HEK293T (cell line): ENCODE measurements around the gene GPAT3.

ENCODE experiments used
- CTCF ChIA-PET: fragments of 350-600 bp; formaldehyde crosslinking; extraction: SDS; loops from one replicate; lab custom pipeline; 2021; ENCODE audit warnings: antibody characterized with exemption, inconsistent platforms; lab: Yijun Ruan, JAX
- POLR2A ChIA-PET: fragments of 350-600 bp; formaldehyde crosslinking; extraction: SDS; loops from one replicate; lab custom pipeline; 2020; ENCODE audit warnings: antibody characterized with exemption, inconsistent platforms; lab: Yijun Ruan, JAX
- DNase-seq: peaks from one replicate; pipeline ENCODE4 v3.0.0; 2012; ENCODE audit warnings: mixed read lengths; ENCODE audit errors: extremely low spot score
- ARNT ChIP-seq: fragments of 450-650 bp; IDR thresholded peaks from 2 replicates; pipeline ENCODE4 v1.6.1; 2017; ENCODE audit warnings: mild to moderate bottlenecking
- BHLHE40 ChIP-seq: fragments of 450-650 bp; IDR thresholded peaks from 2 replicates; pipeline ENCODE4 v1.6.1; 2016; ENCODE audit warnings: mild to moderate bottlenecking, moderate library complexity, borderline replicate concordance
- CTBP1 ChIP-seq: fragments of 450-650 bp; IDR thresholded peaks from 2 replicates; pipeline ENCODE4 v1.6.1; 2016; ENCODE audit warnings: borderline replicate concordance
- ELF4 ChIP-seq: fragments of 450-650 bp; IDR thresholded peaks from 2 replicates; pipeline ENCODE4 v1.6.1; 2017; ENCODE audit warnings: antibody characterized with exemption
- FOXA1 ChIP-seq: fragments of 450-650 bp; IDR thresholded peaks from 2 replicates; pipeline ENCODE4 v1.6.1; 2016; ENCODE audit warnings: mild to moderate bottlenecking
- FOXK2 ChIP-seq: fragments of 450-650 bp; IDR thresholded peaks from 2 replicates; pipeline ENCODE4 v1.6.1; 2016; ENCODE audit warnings: mild to moderate bottlenecking
- FOXM1 ChIP-seq: fragments of 450-650 bp; IDR thresholded peaks from 2 replicates; pipeline ENCODE4 v1.6.1; 2017; ENCODE audit warnings: mild to moderate bottlenecking, borderline replicate concordance
- HDGF ChIP-seq: fragments of 450-650 bp; IDR thresholded peaks from 2 replicates; pipeline ENCODE4 v1.6.1; 2017; ENCODE audit warnings: antibody characterized with exemption, borderline replicate concordance
- L3MBTL2 ChIP-seq: fragments of 450-650 bp; conservative IDR thresholded peaks from 2 replicates; pipeline ENCODE4 v1.6.1; 2016; ENCODE audit warnings: mild to moderate bottlenecking
- LEF1 ChIP-seq: fragments of 450-650 bp; IDR thresholded peaks from 2 replicates; pipeline ENCODE4 v1.6.1; 2017; ENCODE audit warnings: mild to moderate bottlenecking, borderline replicate concordance
- NFRKB ChIP-seq: fragments of 450-650 bp; IDR thresholded peaks from 2 replicates; pipeline ENCODE4 v1.6.1; 2016; ENCODE audit warnings: mild to moderate bottlenecking, moderate library complexity
- SP1 ChIP-seq: fragments of 450-650 bp; IDR thresholded peaks from 2 replicates; pipeline ENCODE4 v1.6.1; 2017
- SUZ12 ChIP-seq: fragments of 450-650 bp; IDR thresholded peaks from 2 replicates; pipeline ENCODE4 v1.6.1; 2016; ENCODE audit warnings: mild to moderate bottlenecking
- TARDBP ChIP-seq: fragments of 450-650 bp; IDR thresholded peaks from 2 replicates; pipeline ENCODE4 v1.6.1; 2016
- ZNF384 ChIP-seq: fragments of 450-650 bp; IDR thresholded peaks from 2 replicates; pipeline ENCODE4 v1.6.1; 2016
- TF ChIP-seq, protein P1 (sequence below): fragments of 450-650 bp; IDR thresholded peaks from 2 replicates; pipeline ENCODE4 v1.6.1; 2016

The GPAT3 gene

DNA sequence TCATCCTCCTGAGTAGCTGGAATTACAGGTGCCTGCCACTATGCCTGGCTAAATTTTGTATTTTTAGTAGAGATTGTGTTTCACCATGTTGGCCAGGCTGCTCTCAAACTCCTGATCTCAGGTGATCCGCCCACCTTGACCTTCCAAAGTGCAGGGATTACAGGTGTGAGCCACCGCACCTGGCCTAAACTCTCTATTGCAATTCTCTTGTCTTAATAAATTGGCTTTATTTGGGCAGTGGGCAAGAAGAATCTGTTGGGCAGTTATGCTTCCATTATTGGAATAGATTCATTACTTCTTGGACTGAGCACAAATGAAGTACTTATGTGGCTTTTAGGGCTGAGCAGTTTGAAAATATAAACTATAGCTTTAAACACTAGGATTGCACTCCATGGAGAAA is 8.2 kb upstream of the GPAT3 start:
- ChIA-PET CTCF (no interaction called here), POLR2A (interaction anchor here (1.4 kb wide), 1 partner anchor 11 kb away, joined by 3 read pairs; no protein-coding TSS in a partner anchor)
- TF ChIP-seq SUZ12 (no peak), FOXK2 (no peak), L3MBTL2 (no peak), FOXA1 (no peak), LEF1 (no peak), FOXM1 (no peak), TARDBP (no peak), ARNT (no peak), SP1 (no peak), ZNF384 (no peak)
- TF ChIP-seq, protein P1, sequence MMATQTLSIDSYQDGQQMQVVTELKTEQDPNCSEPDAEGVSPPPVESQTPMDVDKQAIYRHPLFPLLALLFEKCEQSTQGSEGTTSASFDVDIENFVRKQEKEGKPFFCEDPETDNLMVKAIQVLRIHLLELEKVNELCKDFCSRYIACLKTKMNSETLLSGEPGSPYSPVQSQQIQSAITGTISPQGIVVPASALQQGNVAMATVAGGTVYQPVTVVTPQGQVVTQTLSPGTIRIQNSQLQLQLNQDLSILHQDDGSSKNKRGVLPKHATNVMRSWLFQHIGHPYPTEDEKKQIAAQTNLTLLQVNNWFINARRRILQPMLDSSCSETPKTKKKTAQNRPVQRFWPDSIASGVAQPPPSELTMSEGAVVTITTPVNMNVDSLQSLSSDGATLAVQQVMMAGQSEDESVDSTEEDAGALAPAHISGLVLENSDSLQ: no peak
- DNase-seq: no peak

DNA sequence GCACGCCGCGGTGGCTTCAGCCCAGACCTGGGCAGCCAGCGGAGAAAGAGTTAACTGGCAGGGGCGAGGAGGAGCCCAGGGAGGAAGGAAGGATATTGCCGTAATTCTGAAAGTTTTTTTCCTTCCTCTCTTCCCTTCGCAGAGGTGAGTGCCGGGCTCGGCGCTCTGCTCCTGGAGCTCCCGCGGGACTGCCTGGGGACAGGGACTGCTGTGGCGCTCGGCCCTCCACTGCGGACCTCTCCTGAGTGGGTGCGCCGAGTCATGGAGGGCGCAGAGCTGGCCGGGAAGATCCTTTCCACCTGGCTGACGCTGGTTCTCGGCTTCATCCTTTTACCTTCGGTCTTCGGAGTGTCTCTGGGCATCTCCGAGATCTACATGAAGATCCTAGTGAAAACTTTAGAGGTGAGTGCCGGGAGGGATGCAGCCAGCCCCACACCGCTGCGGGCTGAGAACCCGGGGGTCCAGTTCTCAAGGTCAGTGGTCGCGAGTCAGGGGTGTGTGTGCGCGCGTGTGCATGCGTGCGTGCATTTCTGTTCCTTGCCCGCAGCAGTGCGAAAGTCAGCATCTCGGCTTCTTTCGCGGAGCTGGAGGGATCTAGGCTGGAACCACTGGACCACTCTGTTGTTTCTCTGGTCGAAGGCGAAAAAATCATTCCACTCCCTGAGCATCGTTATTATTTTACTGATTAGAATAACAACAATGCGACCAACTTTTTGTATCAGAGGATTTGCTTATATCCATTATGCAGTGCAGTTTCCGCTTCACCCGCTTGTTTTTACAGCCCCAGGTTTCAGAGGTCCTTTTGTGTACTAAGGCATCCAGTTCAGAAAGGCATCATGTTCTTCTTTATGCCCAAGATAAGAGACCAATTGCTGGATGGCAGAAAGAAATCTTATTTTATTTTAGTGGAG is 709 bp downstream of the GPAT3 start:
- TF ChIP-seq TARDBP: no peak
- no peak for TF ChIP-seq L3MBTL2
- TF ChIP-seq FOXM1: no peak
- TF ChIP-seq FOXA1: no peak
- TF ChIP-seq ELF4: no peak
- no peak for TF ChIP-seq SP1
- ChIA-PET POLR2A (interaction anchor here (1.0 to 1.4 kb wide), 3 partner anchors 8 to 13 kb away, joined by 3 to 4 read pairs (median 4); no protein-coding TSS in a partner anchor), CTCF (interaction anchor here (0.7 kb wide), 1 partner anchor 11 kb away, joined by 4 read pairs; no protein-coding TSS in a partner anchor)
- peak; percentile 17 for DNase-seq

DNA sequence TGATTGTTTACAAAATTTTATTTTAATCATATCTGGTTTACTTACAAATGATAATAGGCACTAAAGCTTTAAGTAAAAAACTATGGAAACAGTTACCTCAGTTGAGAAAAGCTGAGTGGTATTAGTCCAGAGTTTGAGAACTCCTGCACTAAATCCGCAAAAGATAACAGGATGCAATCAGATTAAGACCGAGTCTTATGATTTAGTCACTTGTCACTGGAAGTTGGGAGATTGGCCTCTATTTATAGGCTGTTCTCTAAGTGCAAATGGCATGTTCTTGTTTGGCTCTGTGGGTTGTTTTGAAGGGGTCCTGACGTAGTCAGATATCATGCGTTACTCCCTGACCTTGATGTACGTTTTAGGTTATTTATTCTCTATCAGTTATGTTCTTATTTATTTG is 6.3 kb downstream of the GPAT3 start:
- ChIA-PET CTCF (no interaction called here), POLR2A (no interaction called here)
- TF ChIP-seq FOXA1 (no peak), ELF4 (no peak), FOXK2 (no peak), HDGF (no peak), NFRKB (no peak), SP1 (no peak)
- DNase-seq: no peak

DNA sequence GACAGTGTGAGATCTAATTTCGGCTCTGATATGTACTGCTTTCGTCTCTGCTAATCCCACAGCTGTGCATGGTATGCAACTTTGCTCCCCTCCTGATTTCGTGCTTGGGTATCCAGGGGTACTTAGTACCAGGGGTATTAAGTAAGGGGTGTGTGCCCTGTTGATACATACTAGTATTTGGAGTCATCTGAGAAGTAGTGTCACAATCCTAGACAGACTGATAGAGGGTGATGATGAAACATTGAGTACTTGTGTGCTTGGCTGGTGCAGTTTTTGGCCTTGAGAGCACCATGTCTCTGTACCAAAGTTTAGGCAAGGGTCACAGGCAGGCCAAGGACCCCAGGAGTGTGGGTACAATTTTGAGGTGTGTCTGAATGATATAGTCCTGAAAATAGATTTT is 10.9 kb downstream of the GPAT3 start:
- DNase-seq: no peak
- ChIA-PET POLR2A (no interaction called here), CTCF (interaction anchor here (1.0 kb wide), 1 partner anchor 10 kb away, joined by 4 read pairs; no protein-coding TSS in a partner anchor)
- TF ChIP-seq BHLHE40 (no peak), ELF4 (no peak), SUZ12 (no peak), CTBP1 (no peak), SP1 (no peak), FOXA1 (no peak), NFRKB (no peak), TARDBP (no peak), ZNF384 (no peak), L3MBTL2 (no peak), FOXK2 (no peak), HDGF (no peak), FOXM1 (no peak), LEF1 (no peak), ARNT (no peak)
- TF ChIP-seq, protein P1: no peak

DNA sequence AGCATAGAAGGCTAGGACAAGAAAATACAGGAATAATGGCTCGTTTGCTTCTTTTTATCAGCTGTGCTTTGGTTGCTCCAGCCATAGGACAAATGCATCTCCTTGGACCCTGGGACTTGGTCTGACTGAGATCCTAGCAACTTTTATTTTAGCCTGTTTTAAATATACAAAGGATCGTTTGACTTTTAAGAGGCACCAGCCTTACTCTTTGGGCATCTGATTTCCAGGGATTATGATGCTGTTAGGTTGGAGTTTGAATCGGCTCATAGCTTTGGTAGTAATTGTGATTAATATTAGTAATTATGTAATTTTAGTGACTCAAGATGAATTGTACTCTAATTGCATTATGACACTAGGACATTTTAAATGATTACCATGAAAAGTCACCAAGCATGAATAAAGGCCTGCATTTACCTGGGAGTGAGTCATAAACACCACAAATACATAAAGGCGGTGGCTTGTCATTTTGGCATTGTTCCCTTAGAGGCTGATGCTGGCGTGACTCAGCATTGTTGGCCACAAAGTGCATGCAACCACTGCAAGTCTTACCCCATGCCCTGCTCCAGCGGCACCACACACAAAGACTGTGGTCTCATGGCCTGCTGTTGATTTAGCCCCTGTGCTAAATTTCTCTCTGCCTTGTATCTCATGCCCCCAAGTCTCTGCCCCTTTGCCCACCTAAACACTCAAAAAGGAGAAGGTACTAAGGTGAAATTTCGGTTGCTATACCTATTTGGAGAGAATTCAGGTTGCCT is 12.4 kb downstream of the GPAT3 start:
- POLR2A ChIA-PET: interaction anchor here (1.0 kb wide), 1 partner anchor 13 kb away, joined by 4 read pairs; the partner anchor contains the start of gene GPAT3

More for the DNA sequence above, 12.4 kb downstream of the GPAT3 start:
- no peak for TF ChIP-seq FOXM1
- no peak for TF ChIP-seq ELF4
- no peak for TF ChIP-seq SP1
- TF ChIP-seq, protein P1: no peak
- no peak for TF ChIP-seq FOXA1
- TF ChIP-seq BHLHE40: no peak
- no peak for TF ChIP-seq SUZ12
- no peak for DNase-seq
- CTCF ChIA-PET: no interaction called here
